Breast epithelium (tissue), 3 donors: ENCODE data around the gene GPHN.

Source experiments
- POLR2A ChIP-seq: fragments of 450-650 bp; IDR thresholded peaks from one replicate; pipeline ENCODE4 v1.6.1; 2016; ENCODE audit warnings: antibody characterized with exemption, mild to moderate bottlenecking, moderate library complexity
- TF ChIP-seq, protein P1 (sequence below), 3 donors: fragments of 450-650 bp; IDR thresholded peaks; one replicate each; pipeline ENCODE4 v1.5.1; 2016 to 2017; ENCODE audit warnings: antibody characterized with exemption in 3 of 3, mild to moderate bottlenecking in 3 of 3, moderate library complexity in 3 of 3

DNA sequence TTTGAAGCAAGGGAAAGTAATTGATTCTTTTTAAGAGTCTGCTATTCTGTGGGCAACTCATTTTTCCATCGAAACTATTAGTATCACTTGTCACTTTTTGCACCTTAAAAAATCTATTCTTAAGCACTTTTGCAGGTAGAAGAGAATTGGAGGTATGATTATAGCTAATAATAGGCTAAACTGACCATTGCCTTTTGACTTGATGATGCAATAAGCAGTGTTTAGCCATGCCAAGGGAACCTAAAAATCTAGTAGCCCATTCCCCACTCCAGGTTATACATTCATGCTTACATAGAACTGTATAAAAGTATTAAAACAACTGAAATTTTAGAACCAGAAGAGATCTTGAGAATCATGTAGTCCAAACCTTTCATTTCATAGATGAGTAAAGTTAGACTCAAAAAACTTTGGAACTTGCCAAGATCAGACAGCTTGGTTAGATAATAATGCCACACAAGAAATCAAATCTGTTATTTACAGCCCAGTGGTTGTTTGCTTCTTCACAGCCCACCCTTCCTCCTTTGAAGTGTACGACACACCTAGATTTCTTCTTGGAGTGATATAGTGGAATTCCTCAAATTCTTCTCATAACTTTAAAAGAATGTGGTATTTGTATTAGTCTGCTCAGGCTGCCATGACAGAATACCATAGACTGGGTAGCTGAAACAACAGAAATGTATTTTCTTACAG lies 659.6 kb downstream of the GPHN start:
- TF ChIP-seq, protein P1, sequence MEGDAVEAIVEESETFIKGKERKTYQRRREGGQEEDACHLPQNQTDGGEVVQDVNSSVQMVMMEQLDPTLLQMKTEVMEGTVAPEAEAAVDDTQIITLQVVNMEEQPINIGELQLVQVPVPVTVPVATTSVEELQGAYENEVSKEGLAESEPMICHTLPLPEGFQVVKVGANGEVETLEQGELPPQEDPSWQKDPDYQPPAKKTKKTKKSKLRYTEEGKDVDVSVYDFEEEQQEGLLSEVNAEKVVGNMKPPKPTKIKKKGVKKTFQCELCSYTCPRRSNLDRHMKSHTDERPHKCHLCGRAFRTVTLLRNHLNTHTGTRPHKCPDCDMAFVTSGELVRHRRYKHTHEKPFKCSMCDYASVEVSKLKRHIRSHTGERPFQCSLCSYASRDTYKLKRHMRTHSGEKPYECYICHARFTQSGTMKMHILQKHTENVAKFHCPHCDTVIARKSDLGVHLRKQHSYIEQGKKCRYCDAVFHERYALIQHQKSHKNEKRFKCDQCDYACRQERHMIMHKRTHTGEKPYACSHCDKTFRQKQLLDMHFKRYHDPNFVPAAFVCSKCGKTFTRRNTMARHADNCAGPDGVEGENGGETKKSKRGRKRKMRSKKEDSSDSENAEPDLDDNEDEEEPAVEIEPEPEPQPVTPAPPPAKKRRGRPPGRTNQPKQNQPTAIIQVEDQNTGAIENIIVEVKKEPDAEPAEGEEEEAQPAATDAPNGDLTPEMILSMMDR (IDR thresholded peaks at IDR 0.05), result no peak
- TF ChIP-seq POLR2A, result no peak
